GM12891 (cell line): ENCODE data around the gene ANO2.

ENCODE experiments used
- POLR2A ChIP-seq: IDR thresholded peaks from 2 replicates; pipeline ENCODE4 v1.6.1; 2011; ENCODE audit warnings: low read depth, low read length, control low read depth
- POLR2AphosphoS5 ChIP-seq: IDR thresholded peaks from 2 replicates; pipeline ENCODE4 v1.6.1; 2011; ENCODE audit warnings: low read depth, low read length, control low read depth
- SPI1 ChIP-seq: IDR thresholded peaks from 2 replicates; pipeline ENCODE4 v1.6.1; 2011; ENCODE audit warnings: low read depth, low read length, control low read depth
- TAF1 ChIP-seq: IDR thresholded peaks from 2 replicates; pipeline ENCODE4 v1.6.1; 2011; ENCODE audit warnings: low read depth, low read length, control low read depth

DNA sequence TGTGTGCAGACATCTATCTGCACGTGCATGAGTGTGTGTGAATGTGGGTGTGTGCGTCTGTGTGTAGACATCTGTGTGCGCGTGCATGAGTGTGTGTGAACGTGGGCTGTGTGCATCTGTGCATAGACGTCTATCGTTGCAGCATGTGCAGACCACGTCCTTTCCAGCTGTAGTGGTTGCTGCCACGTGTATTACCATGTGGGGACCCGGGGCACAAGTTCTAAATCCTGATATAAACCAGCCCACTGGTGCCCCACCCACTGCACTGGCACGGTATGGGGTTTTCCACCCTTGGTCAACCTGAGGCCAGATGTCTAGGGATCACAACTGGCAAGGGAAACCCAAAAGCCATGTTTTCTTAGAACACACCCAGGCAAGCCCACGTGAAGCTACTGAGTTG, 197.0 kb downstream of the ANO2 start:
- TF ChIP-seq POLR2AphosphoS5 (no peak), TAF1 (no peak), POLR2A (no peak), SPI1 (no peak)
